ENCODE measurements around the gene CDC123. TPM values are rescaled to one million over a fixed set of nuclear protein-coding genes. Genes with fewer than 3 reads are reported as not detected.
"Not testable (repeated sequence)": the region's sequence is repeated elsewhere in the genome, so short reads cannot be mapped to it uniquely, and the experiment has no call there.

CDC123 gene
- total RNA-seq, 2 donors from 2014 or later = 161 to 167 TPM

GRCh38 chr10:12226438-12226837 is 30.4 kb downstream of the CDC123 start:
- not testable (repeated sequence) for H3K4me1 Mint-ChIP-seq (ENCODE audit: low read depth in 2 of 2); ATAC-seq; H3K27ac Mint-ChIP-seq; H3K4me3 Mint-ChIP-seq; DNase-seq (ENCODE audit: low spot score); H3K27me3 Mint-ChIP-seq; H3K9me3 Mint-ChIP-seq
- peaks cover 11% of the 10 kb centered on the region for H3K36me3 Mint-ChIP-seq

- no peak for ATAC-seq
- Mint-ChIP-seq H3K4me1 (ENCODE audit: low read depth in 2 of 2) (peaks cover 0 to 6% of the 10 kb centered on the region in 2 donors), H3K9me3 (no peaks in the 10 kb centered on the region), H3K27ac (no peak overlapping the region), H3K27me3 (no peaks in the 10 kb centered on the region), H3K4me3 (no peak overlapping the region), H3K36me3 (peaks cover 17% of the 10 kb centered on the region)
- DNase-seq (ENCODE audit: low spot score) = no peak
Observed at GRCh38 chr10:12228851-12229250, 32.9 kb downstream of the CDC123 start.

- H3K4me1 Mint-ChIP-seq (ENCODE audit: low read depth in 2 of 2); H3K27me3 Mint-ChIP-seq; ATAC-seq: not testable (repeated sequence)
Observed at GRCh38 chr10:12234687-12235086, 38.7 kb downstream of the CDC123 start.

GRCh38 chr10:12235116-12235694 is 39.2 kb downstream of the CDC123 start:
- ATAC-seq (no peak), DNase-seq (ENCODE audit: low spot score) (no peak)
- peaks cover 25% of the 10 kb centered on the region for H3K36me3 Mint-ChIP-seq
- no peaks in the 10 kb centered on the region for H3K9me3 Mint-ChIP-seq
- peaks cover under 1 to 2% of the 10 kb centered on the region in 2 donors for H3K4me1 Mint-ChIP-seq (ENCODE audit: low read depth in 2 of 2)
- H3K4me3 Mint-ChIP-seq = no peak overlapping the region
- H3K27me3 Mint-ChIP-seq = no peaks in the 10 kb centered on the region
- H3K27ac Mint-ChIP-seq = no peak overlapping the region

More at GRCh38 chr10:12234687-12235086, 38.7 kb downstream of the CDC123 start:
- H3K4me3 Mint-ChIP-seq; H3K9me3 Mint-ChIP-seq; H3K27ac Mint-ChIP-seq; DNase-seq (ENCODE audit: low spot score): not testable (repeated sequence)
- H3K36me3 Mint-ChIP-seq = peaks cover 26% of the 10 kb centered on the region

GRCh38 chr10:12235796-12236195 is 39.8 kb downstream of the CDC123 start:
- no peaks in the 10 kb centered on the region for H3K9me3 Mint-ChIP-seq
- H3K4me1 Mint-ChIP-seq (ENCODE audit: low read depth in 2 of 2) = peaks cover 5% of the 10 kb centered on the region in 2 donors
- ATAC-seq (no peak), DNase-seq (ENCODE audit: low spot score) (no peak)
- no peak overlapping the region for H3K27ac Mint-ChIP-seq
- H3K36me3 Mint-ChIP-seq = peaks cover 27% of the 10 kb centered on the region
- H3K27me3 Mint-ChIP-seq = no peaks in the 10 kb centered on the region
- no peak overlapping the region for H3K4me3 Mint-ChIP-seq

GRCh38 chr10:12237265-12238220 is 41.6 kb downstream of the CDC123 start:
- ATAC-seq (no peak), DNase-seq (ENCODE audit: low spot score) (no peak)
- no peaks in the 10 kb centered on the region for H3K27me3 Mint-ChIP-seq
- peaks cover 29% of the 10 kb centered on the region for H3K36me3 Mint-ChIP-seq
- no peak overlapping the region for H3K27ac Mint-ChIP-seq
- no peaks in the 10 kb centered on the region for H3K9me3 Mint-ChIP-seq
- H3K4me1 Mint-ChIP-seq (ENCODE audit: low read depth in 2 of 2) = peaks cover 21% of the 10 kb centered on the region in 2 donors
- H3K4me3 Mint-ChIP-seq = no peak overlapping the region

GRCh38 chr10:12238821-12239220 is 42.8 kb downstream of the CDC123 start:
- Mint-ChIP-seq H3K4me1 (ENCODE audit: low read depth in 2 of 2) (peaks cover 23 to 25% of the 10 kb centered on the region in 2 donors), H3K36me3 (peaks cover 30% of the 10 kb centered on the region), H3K4me3 (no peak overlapping the region), H3K27ac (no peak overlapping the region), H3K9me3 (no peaks in the 10 kb centered on the region), H3K27me3 (no peaks in the 10 kb centered on the region)
- no peak for ATAC-seq
- no peak for DNase-seq (ENCODE audit: low spot score)

GRCh38 chr10:12241810-12242529 is 46.0 kb downstream of the CDC123 start:
- no peak for DNase-seq (ENCODE audit: low spot score)
- H3K4me1 Mint-ChIP-seq (ENCODE audit: low read depth in 2 of 2) = peaks cover 27 to 31% of the 10 kb centered on the region in 2 donors
- H3K4me3 Mint-ChIP-seq = peak overlapping the region; percentile 64
- peak overlapping the region; percentile 71 to 90 for H3K27ac Mint-ChIP-seq
- H3K36me3 Mint-ChIP-seq = peaks cover 23% of the 10 kb centered on the region
- no peaks in the 10 kb centered on the region for H3K9me3 Mint-ChIP-seq
- H3K27me3 Mint-ChIP-seq = no peaks in the 10 kb centered on the region
- ATAC-seq = peak; percentile 33 to 41

GRCh38 chr10:12243864-12244620 is 48.1 kb downstream of the CDC123 start:
- Mint-ChIP-seq H3K36me3 (peaks cover 22% of the 10 kb centered on the region), H3K27me3 (no peaks in the 10 kb centered on the region), H3K4me3 (no peak overlapping the region), H3K4me1 (ENCODE audit: low read depth in 2 of 2) (peaks cover 27 to 35% of the 10 kb centered on the region in 2 donors), H3K27ac (peak overlapping the region; percentile 71 to 90), H3K9me3 (no peaks in the 10 kb centered on the region)
- no peak for DNase-seq (ENCODE audit: low spot score)
- peak; percentile 36 to 77 for ATAC-seq

GRCh38 chr10:12250181-12250580 is 54.2 kb downstream of the CDC123 start:
- Mint-ChIP-seq H3K9me3 (no peaks in the 10 kb centered on the region), H3K4me1 (ENCODE audit: low read depth in 2 of 2) (peaks cover 0 to 6% of the 10 kb centered on the region in 2 donors), H3K36me3 (peaks cover 14% of the 10 kb centered on the region), H3K27ac (peak overlapping the region; percentile 18 to 24), H3K27me3 (no peaks in the 10 kb centered on the region), H3K4me3 (no peak overlapping the region)
- no peak for DNase-seq (ENCODE audit: low spot score)
- no peak for ATAC-seq

GRCh38 chr10:12250702-12251101 is 54.7 kb downstream of the CDC123 start:
- not testable (repeated sequence) for ATAC-seq, H3K4me3 Mint-ChIP-seq
- H3K36me3 Mint-ChIP-seq = peaks cover 14% of the 10 kb centered on the region

GRCh38 chr10:12251581-12251980 is 55.6 kb downstream of the CDC123 start:
- Mint-ChIP-seq H3K9me3 (no peaks in the 10 kb centered on the region), H3K4me3 (no peak overlapping the region), H3K4me1 (ENCODE audit: low read depth in 2 of 2) (peaks cover 0 to 5% of the 10 kb centered on the region in 2 donors), H3K27ac (no peak overlapping the region), H3K36me3 (peaks cover 14% of the 10 kb centered on the region), H3K27me3 (no peaks in the 10 kb centered on the region)
- DNase-seq (ENCODE audit: low spot score) (no peak), ATAC-seq (no peak)

More at GRCh38 chr10:12250702-12251101, 54.7 kb downstream of the CDC123 start:
- not testable (repeated sequence) for H3K27ac Mint-ChIP-seq; H3K4me1 Mint-ChIP-seq (ENCODE audit: low read depth in 2 of 2); H3K27me3 Mint-ChIP-seq; DNase-seq (ENCODE audit: low spot score); H3K9me3 Mint-ChIP-seq

- no peak for DNase-seq (ENCODE audit: low spot score)
- no peak for ATAC-seq
- no peak overlapping the region for H3K27ac Mint-ChIP-seq
- H3K9me3 Mint-ChIP-seq = no peaks in the 10 kb centered on the region
- H3K4me3 Mint-ChIP-seq = no peak overlapping the region
- H3K36me3 Mint-ChIP-seq = peaks cover 8% of the 10 kb centered on the region
- H3K4me1 Mint-ChIP-seq (ENCODE audit: low read depth in 2 of 2) = no peaks in the 10 kb centered on the region
- peaks cover 0 to 6% of the 10 kb centered on the region in 2 donors for H3K27me3 Mint-ChIP-seq
Observed at GRCh38 chr10:12252882-12253546, 57.0 kb downstream of the CDC123 start.

All from natural killer cell treated with Interleukin-12 subunit alpha and Interleukin-12 subunit beta and Interleukin-15 and Interleukin-18, amount 100 ng/mL, for 72 hours (primary cell).